Lung microvascular endothelial cell (primary cell): ENCODE results near the gene LAMB3. TPM values are rescaled to one million over a fixed set of nuclear protein-coding genes. Genes with fewer than 3 reads are reported as not detected.
A peak's percentile ranks its signal among the peaks of the same experiment; 100 is the strongest.

Experiments used
- DNase-seq, 2 donors: peaks; one replicate each; pipeline versions ENCODE4 v3.0.0 to v3.0.0-alpha.2; 2010; ENCODE audit warnings: low read depth in 2 of 2
- total RNA-seq: library from RNA; depleted of rRNA; stranded (reverse); fragments of >200 nt; gene quantifications from 2 replicates; pipeline ENCODE4 v1.2.1, GENCODE V29; 2014

Gene LAMB3
- total RNA-seq, 1 donor from 2014 or later: 0.20 TPM

DNA sequence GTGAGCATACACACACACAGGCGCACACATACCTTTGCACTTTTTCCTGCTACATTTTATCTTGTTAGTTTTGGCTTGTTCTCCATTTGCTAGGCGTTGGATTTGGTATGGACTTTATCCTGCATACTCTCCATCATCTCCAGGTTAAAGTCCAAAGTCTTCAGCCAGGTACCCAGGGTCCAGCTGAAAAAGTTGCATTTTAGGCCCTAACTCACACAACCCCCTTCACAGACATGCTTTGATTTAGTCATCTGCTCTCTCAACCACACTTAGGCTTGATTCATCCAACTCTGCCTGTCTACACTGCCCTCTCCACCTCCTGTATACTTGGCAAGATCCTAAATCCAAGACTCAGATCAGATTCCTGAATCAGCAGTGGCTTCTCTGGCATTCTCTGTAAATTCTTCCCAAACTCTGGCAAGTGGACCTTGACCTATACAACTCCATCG is 10.7 kb upstream of the LAMB3 start:
- DNase-seq: no peak

DNA sequence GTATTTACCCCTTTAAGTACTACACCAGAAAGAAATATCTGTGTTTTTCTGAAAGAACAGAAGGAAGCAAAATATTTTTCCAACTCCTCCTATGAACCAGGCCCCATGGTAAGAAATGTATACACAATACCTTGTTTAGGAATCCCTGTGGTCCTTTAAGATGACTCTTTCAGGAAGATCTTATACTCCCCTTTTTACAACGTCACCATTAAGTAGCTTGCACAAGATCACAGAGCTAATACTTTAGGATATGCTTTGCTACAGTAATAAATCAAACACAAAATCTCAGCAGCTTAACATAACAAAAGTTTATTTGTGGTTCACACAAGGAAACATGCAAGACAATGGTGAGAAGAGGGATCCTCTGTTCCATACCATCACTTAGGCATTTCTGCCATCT is 8.8 kb upstream of the LAMB3 start:
- DNase-seq: no peak

DNA sequence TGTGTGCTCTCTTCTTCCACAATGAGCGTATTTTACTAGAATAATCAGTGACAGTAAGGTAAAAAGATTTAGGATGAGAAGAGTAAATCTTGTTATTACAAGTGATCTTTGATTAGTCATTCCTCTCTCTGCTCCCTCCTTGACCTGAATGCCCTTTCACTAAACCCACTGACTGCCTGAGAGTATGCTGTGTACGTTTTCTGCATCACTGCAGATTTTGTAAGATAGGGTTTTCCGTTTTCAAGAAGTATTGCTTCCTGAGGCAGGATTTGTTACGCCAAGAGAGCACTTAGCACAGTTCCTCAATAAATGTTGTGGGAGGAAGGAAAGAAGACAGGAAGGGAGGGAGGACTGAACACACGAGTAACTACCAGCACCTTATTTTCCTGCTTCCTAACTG is 7.7 kb upstream of the LAMB3 start:
- DNase-seq: peak in 1 of 2 donors; percentile 62

GRCh38 chr1:209657918-209658317 is 5.7 kb upstream of the LAMB3 start:
- no peak for DNase-seq

GRCh38 chr1:209657140-209657879 is 5.1 kb upstream of the LAMB3 start:
- DNase-seq: peak in 1 of 2 donors; percentile 68

DNA sequence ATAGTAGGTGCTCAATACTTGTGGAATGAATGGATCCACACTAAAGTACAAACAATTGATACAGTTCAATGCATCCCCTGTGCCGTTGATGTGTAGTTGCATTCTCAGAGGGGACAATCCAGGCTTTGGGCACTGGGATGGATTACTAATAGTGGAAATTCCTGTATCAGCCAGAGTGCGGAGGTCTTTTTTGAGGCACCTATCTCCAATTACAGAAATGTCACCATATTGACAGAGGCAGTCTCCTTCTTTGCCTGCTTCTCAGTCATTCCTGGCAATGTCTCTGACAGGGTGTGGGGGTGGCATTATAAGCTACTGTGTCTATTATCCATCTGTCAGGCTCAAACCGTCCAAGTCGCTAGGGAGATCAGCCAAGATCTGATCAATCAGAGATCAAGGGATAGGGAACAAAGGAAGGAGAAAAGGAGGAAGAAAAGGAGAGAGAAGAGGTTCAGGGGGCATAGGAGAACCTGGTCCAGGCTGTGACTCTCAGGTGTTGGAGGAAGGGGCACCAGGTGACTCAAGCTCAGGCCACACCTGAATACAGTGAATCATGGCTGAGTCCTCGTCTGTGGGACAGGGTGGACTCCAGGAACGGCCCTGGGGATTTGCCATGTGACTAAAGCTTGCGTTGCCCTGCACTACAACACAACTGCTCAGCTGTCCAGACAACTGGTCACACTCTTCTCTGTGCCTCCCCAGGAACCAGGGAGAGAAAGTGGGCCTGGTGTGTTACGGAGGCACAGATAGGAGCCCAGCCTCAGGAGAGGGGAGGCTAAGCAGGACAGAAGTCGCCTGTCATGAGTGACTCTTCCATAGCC is 3.4 kb upstream of the LAMB3 start:
- DNase-seq: no peak

DNA sequence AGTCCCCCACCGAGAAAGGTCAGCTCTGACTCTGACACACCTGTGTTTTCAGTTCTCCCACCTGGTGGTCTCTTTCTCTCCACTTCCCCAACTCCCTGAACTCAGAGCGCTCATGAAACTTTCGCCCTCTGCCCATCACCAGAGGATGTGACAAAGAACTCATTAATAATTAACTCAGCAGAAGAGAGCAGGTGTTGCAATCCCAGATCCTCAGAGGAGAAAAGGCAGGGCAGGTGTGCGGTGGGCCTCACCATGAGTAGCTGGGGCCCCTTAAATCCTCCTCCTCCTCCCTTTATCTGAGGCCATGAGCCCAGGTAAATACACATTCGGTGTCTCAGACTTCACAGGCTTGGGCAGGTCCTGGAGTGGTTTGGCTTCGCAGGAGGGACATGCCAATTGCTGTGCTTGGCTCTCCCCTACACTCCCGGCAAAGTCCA is 1.7 kb upstream of the LAMB3 start:
- DNase-seq: no peak

GRCh38 chr1:209652873-209653401 is 712 bp upstream of the LAMB3 start:
- DNase-seq: peak in 1 of 2 donors; percentile 83

GRCh38 chr1:209651138-209651587 is 1.1 kb downstream of the LAMB3 start:
- peak in 1 of 2 donors; percentile 89 for DNase-seq

DNA sequence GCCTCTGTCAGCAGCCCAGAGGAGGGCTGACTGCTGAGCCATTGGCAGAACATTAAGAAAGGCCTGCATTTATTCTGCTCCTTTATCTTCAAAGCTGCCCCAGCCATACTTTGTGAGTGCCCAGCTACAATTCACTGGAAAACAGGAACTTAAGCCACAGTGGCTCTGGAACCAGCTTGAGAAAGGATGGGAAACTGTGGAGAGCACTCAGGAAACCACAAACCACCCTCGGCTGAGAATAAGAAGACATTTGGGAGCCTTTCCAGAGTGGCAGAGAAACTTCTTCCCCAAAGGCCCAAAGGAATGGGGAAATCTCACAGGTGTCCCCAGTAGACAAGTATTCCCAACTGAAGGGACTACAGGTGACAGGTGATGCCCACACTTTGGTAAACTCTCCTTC is 1.8 kb downstream of the LAMB3 start:
- peak in 1 of 2 donors; percentile 59 for DNase-seq

DNA sequence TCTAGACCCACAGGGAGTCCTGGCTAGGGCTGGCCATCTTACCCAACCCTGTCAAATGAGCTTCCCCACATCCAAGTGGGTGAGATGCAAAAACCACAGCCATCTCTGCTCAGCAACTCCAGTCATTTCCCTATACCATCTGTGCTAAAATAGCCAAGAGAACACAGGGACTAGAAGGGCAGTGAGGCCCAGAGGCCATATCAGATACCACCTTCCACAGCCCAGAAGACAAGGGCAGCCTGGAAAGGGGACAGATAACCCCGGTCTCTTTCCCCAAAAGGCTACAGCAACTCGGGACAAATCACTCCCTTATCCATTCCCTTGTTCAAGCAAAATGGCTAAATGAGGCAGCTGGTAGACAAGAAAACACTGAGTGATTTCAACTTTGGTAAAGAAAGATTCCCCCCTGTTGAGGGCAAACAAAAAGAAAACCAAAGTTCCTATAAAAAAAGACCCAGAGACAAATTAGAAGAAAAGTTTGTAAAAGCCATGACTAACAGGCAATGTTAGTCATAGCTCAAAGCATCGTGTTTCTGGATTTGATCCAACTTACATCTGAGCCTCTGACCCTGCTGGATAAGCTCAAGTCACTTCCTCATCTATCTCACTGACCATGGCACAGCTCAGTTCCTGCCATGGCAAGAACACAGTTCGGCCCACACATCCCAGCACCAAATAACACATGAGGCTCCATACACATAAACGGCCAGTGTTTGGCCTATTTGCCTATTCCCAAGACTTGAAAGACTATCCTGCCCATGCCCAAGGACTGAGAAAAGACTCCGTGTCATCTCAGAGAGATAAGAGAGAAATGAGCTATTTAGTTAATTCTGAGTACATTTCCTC is 3.1 kb downstream of the LAMB3 start:
- DNase-seq: peak; percentile 91 to 98

DNA sequence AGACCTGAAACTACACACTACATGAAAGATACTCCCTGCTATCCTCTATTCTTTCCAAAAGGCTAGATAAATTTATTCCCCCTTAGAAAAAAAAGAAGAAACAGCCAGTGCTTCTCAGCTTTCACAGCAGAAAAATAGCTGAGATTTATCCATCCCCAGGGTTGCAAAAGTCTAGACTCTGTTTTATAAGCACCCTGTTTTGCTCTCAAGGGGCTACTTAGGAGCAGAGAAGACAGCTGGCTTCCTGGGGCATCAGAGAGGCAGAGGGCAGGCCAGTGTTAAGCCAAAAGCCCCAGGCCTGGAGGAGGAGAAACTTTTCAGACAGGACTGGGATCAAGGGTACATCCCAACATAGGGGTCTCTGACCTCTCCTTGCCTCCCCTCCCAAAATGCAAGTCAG is 3.9 kb downstream of the LAMB3 start:
- DNase-seq: no peak

DNA sequence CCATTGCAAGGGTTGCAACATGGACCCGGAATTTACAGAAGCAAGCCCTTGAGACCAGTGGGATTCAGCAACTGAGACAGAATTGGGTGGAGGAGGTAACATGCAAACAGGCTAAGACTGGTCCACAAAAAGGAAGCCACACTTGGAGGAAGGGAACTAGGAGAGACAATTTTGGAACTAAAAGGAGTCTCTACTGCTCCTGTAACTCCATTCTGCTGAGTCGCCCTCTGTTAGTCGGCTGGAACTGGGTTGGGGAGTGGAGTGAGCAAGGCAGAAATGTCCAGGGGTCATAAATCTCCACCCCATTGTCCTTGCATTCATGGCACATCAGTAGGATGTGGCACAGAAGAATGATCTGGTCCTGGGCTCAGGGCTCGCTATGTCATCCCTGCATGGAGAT is 5.1 kb downstream of the LAMB3 start:
- DNase-seq: no peak

GRCh38 chr1:209646558-209646957 is 5.7 kb downstream of the LAMB3 start:
- DNase-seq: peak in 1 of 2 donors; percentile 25

DNA sequence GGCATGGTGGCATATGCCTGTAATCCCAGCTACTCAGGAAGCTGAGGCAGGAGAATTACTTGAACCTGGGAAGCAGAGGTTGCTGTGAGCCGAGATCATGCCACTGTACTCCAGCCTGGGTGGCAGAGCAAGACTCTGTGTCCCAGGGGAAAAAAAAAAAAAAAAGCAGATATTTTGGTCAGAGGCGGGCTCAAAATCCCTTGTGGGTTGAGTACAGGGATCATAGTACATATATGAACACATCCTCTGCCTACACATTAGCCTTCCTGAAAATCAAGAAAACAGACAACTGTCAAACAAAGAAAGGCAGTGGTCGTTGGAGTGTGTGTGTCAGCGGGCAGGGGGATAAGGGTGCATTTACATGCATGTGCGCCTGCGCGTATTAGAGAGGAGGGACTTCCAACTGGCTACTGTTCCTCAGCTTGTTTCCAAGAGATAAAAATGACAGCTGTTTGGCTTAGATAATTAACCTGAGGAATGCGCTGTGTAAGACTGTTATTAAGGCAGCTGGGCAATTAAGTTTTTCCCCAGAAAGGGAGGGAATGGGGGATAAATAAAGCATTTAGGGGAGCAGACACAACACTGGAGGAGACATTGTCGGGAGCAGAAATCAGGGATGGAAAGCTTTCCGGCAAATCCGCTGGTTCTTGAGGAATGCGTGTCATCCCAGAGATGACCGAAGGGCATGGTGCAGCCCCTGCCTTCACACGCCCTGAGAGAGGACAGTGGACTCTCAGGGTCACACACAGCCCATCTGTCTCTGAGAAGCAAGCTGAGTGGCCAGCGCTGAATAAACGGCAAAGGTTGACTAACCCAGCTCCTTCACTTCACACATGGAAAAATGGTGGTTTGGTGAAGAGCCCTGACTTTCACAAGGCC is 6.4 kb downstream of the LAMB3 start:
- DNase-seq: no peak

DNA sequence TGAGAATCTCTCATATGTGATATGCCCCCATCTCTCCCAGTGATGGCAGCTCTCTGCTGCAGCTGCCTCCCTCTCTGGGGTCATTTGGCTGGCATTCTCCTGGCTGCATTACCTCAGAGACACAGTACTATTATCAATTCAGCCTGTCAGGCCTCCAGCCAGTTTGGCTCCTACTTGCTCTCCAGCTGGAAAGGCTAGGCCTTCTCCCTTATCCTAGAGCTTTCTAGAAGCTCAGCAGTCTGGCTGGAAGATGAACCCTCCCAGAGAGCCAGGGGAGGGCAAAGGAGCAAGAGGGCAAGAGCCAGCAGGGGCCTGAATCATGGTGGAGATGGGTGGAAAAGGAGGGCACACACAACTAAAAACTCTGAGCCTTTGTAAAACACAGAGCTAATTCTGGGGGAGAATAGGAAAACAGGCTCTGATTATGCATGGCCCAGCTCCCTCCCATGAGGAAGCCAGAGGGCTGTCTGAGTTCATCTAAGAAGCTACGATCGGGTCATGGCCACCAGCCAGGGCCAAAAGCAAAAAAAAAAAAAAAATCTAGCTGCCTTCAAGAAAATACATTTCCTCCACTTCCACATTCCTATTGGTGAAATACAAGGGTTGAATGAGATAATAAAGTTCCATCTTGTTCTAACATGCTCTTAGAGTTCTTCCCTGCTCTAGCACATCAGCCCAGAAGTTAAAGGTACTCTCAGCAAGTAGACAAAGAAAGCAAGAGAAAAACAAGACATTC is 8.8 kb downstream of the LAMB3 start:
- peak in 1 of 2 donors; percentile 62 for DNase-seq

DNA sequence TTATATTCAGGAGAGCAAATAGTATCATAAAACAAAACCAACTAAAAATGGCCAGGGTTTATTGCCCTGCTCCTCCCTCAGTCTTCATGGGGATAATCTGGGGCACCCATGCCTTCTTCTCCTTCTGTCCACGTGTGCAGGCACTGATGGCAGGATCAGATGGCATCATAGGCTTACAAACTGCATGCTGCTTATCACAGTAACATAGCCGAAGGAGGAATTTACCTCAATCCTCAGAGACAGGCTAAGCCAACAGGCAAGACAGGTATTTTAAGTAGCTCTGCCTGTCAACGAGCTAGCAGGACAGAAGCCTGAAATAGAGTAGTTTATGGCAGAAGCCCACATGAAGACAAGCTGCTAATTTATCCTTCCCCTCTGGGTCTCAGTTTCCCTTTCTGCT is 9.4 kb downstream of the LAMB3 start:
- DNase-seq: no peak

- peak in 1 of 2 donors; percentile 54 for DNase-seq
Observed at GRCh38 chr1:209641832-209642172, 10.4 kb downstream of the LAMB3 start.

DNA sequence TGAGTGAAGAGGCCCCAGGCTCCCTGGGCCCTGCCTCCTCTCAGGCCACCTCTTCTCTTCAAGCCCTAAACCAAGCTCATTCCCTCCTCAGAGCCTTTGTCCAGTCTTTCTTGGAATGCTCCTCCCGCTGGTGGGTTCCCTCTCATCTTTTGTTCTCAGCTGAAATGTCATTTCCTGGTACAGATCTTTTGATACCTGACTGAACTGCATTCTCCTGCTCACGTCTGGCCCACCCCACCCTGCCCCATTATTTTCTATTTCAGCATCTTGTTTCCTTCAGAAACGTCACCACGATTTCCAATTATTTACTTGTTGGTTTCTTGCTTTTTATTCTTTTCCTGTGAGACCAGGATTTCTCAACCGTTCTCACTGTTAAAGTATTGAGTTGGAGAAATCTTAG is 16.4 kb downstream of the LAMB3 start:
- no peak for DNase-seq
